ENCODE results near the gene NME7.
"Not testable (repeated sequence)": the region's sequence is repeated elsewhere in the genome, so short reads cannot be mapped to it uniquely, and the experiment has no call there.

The NME7 gene

GRCh38 chr1:169340882-169341281 lies 26.7 kb downstream of the NME7 start:
- DNase-seq = no peak

DNA sequence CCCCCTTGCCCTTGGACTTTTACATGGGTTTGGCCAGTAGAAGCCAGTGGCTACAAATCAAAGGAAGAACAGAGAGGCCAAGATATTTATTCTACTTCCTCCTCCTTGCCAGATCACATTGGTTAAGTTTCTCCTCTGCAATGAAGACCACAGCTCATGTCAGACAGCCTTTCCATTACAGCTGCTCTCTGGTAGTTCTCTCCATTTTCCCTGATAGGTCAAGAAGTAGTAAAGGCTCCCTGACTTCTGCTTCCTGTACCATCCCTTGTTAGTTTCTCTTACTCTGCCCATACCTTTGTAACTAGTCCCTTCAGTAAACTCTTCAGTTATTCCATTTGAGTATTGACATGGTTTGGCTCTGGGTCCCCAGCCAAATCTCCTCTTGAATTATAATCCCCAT lies 27.8 kb downstream of the NME7 start:
- no peak for DNase-seq

DNA sequence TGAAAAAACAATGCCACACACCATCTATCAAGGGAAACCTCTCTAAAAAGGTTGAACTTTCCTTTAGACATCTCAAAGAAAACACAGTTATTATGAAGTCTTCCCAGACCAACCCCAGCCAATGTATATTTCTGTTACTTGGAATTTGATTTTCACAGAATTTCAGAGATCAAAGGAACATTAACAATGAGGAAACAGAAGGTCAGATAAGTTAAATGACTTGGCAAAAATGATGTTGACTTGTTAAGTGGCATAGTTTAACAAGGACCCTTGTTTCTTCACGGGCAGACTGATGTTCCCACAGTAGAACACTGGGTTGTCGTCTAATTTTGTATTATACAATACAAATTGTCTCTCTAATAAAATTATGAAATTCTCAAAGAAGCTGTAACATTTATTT lies 29.0 kb downstream of the NME7 start:
- DNase-seq = no peak

DNA sequence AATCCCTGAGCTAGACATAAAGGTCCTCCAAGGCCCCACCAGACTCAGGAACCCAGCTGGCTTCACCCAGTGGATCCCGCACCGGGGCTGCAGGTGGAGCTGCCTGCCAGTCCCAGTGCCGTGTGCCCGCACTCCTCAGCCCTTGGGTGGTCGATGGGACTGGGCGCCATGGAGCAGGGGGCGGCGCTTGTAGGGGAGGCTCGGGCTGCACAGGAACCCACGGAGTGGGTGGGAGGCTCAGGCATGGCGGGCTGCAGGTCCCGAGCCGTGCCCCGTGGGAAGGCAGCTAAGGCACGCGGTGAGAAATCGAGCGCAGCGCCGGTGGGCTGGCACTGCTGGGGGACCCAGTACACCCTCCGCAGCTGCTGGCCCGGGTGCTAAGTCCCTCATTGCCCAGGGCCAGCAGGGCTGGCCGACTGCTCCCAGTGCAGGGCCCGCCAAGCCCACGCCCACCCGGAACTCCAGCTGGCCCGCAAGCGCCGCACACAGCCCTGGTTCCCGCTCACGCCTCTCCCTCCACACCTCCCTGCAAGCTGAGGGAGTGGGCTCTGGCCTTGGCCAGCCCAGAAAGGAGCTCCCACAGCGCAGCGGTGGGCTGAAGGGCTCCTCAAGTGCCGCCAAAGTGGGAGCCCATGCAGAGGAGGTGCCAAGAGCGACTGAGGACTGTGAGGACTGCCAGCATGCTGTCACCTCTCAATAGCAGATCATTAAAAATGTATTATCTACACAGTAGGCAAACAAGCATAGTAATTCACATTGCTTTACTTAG lies 30.5 kb downstream of the NME7 start:
- not testable (repeated sequence) for DNase-seq

DNA sequence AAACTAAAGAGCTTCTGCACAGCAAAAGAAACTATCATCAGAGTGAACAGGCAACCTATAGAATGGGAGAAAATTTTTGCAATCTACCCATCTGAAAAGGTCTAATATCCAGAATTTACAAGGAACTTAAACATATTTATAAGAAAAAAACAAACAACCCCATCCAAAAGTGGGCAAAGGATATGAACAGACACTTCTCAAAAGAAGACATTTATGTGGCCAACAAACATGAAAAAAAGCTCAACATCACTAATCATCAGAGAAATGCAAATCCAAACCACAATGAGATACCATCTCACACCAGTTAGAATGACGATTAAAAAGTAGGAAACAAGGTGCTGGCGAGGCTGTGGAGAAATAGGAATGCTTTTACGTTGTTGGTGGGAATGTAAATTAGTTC lies 32.9 kb downstream of the NME7 start:
- DNase-seq = not testable (repeated sequence)

GRCh38 chr1:169330927-169331326 lies 36.7 kb downstream of the NME7 start:
- no peak for DNase-seq

DNA sequence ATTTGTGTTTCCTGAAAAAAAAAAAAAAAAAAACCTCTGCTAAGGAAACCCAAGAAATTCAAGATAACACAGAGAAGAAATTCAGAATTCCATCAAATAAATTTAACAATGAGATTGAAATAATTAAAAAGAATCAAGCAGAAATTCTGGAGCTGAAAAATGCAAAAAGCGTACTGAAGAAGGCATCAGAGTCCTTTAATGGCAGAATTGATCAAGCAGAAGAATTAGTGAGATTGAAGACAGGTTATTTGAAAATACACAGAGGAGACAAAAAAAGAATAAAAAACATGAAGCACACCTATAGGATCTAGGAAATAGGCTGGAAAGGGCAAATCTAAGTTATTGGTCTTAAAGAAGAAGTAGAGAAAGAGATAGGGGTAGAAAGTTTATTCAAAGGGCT lies 38.2 kb downstream of the NME7 start:
- DNase-seq = no peak

- DNase-seq = no peak
Measured at GRCh38 chr1:169327875-169328274, 39.7 kb downstream of the NME7 start.

DNA sequence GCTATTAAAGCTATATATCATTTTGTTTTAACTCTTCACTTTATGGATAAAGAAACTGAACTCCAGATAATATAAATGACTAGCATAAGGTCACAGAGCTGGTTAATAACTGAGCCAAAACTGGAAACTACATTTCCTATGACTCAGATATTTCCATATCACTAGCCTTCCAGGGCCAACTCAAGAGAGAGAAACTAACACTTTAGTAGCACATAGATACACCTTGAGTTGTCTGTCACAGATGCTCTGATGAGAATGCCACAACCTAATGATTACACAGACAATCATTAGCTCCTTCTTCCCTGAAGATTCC lies 40.7 kb downstream of the NME7 start:
- DNase-seq = no peak

- DNase-seq = no peak
Measured at GRCh38 chr1:169326261-169326955, 41.2 kb downstream of the NME7 start.

DNA sequence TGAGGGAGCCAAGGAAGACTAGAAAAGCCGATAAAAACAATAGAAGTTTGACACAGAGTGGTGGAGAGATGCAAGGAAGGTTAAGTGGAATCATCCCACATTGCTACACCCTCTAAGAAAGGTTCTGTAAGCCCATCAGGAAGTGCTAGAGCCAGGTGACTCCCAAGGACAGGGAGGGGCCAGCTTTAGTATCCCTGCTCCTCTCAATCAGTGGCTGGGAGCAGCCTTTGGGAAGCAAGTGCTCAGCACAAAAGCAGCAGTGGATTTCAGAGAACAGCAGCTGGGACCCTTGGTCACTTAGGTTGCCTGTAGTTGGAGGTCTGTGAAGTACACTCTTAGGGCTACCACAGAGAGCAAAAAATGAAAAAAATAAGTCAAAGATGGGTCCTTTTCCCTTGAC lies 42.5 kb downstream of the NME7 start:
- no peak for DNase-seq

DNA sequence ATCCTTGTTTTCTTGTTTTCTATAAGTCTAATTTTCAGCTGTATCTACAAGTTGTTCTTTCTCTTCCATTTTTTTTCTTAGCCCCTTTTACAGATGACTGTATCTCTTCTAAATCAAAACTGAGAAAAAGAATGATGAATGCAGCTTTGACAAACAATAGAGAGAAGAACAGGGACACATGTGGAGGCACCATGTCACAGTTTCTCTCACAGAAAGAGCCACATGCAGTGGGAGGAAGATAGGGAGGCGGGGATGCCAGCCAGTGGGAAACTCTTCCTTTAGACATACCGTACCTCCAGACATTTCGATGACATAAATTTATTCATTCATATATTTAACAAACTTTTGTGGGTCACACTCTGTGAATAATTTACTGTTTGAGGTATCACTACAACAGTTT lies 45.5 kb downstream of the NME7 start:
- no peak for DNase-seq

- no peak for DNase-seq
Measured at GRCh38 chr1:169321539-169321938, 46.1 kb downstream of the NME7 start.

DNA sequence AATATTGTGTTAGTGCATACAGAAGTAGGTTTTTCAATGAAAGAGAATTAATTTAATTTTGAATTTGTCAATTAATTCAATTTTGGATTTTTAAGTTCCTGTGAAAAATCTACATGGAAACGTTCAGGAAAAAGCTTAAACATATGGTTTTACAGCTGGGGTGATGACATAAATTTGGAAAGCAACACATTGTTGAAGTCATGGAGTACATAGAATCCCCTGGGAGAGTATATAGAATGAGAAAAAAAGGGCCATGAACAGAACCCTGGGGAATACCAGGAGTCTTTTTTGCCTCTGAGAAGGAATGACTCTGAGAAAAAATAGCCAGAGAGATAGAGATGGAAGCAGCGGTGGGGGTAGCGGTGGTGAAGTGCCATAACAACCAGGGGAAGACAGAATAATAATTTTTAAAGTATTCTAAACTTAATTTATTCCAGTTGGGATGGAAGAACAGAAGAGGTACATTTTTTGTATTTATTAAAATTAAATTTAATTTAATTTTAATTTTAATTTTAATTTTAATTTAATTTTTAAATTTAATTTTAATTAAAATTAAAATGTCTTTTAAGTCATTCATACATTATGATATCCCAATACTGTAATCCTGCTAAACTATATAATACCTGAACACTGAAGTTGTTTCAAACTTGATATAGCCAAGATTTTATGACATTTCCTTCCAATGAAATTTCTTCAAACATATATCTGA lies 48.9 kb downstream of the NME7 start:
- DNase-seq = no peak

- DNase-seq = no peak
Measured at GRCh38 chr1:169316556-169316955, 51.0 kb downstream of the NME7 start.

DNA sequence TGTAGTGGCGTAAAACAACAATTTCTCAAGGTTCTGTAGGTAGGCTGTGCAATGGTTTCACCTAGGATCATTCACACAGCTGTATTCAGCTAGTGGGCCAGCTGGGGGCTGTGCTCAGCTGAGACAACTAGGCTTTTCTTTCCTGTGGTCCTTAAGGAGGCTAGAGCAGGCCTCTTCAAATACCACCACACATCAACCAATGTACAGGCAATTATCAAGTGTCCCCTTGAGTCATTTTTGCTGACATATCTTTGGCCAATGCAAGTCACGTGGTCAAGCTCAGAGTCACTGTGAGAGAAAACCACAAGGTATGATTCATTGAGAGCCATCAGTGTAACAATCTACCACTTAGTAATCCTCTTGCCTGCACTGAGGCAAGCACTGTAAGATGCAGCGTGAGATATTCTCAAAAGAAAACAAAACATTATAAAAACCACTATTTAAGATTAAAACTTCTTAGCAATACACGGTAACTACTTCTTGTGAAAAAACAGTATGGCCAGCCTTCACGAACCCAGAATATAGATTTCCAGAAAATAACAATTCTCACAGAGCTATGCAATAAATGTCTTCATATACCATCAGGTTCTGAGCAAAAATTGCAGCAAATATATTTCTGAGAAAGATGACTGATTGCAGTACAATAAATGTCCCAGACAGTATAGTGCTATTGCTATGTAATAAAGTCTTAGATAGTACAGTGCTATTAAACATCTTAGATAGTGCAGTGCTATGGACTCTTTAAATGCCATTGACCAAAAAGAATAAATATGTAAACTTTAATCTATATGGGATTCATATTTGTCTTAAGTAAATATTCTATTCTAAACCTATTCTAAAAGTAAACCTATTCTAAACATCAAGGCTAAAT lies 55.3 kb downstream of the NME7 start:
- DNase-seq = peak; percentile 17 to 28

DNA sequence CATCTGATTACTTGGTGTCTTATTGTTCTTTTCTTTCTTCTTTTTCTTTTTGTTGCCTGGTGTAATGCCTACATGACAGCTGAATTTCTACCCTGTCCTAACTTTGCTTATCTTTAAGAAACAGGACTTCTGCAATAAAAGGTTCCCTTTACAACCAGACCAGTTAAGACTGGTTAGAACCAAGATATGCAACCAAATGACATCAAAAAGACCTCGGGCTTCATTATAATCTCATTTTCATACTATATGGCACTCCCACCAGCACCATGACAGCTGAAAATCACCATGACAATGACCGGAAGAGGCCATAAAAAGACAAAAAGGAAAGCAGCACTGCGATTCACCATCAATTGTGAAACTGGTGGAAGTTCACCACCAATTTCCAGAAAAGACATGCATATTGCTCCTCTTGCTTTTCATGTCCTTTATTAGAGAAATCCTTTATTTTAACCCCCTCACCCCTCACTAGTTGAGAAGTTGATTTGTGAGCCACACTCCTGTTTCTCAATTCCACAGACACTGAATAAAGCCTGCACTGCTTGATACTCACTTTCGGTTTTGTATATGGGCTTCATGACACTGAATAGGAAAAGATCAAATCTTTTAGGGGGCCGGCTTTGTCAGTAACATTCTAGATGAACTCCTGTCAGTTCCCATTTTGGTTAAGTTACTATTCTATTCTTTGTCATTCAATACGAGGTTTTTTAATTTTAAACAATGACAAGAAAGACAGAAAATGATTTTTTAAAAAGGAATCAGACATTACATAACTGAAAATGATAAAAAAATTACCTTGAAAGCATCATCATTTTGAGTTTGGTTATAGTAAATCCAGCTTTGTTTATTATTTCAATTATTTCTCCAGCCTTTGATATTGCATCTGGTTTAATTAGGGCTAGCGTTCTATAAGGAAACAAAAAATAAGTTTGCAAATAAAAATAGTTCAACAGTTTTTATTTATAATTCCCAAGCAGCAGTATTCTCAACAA lies 58.1 kb downstream of the NME7 start:
- DNase-seq = no peak

DNA sequence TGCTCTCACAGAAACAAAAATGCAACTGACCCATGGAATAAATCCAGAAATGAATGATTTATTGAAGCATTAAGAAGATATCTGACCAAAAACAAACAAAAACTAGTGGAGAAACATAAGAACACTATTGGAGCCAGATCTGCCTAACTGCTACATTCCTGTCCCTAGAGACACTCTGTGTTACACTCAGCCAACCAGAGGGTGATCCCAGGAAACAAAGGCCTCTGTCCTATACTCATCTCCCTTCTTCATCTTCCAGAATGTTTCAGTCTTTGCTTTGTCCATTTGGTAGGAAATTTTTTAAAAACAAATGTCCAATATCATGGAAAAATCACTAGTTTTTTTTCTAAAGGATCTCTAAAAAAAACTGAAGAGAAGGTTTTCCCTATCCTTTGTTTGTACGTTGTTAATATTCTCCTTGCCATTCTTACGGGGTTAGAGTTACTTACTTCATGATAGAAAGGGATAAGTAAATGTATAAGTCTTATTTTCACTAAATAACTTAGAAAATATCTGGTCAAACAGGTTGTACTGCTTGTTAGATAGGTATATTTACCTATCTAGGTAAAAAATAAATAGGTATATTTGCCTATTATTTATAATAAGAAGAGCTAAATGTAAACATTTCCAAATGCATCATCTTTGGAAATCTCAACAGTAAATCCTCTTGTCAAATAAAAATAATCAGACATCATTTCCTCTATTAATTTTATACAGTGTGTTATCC lies 59.1 kb downstream of the NME7 start:
- no peak for DNase-seq

GRCh38 chr1:169307176-169307575 lies 60.4 kb downstream of the NME7 start:
- DNase-seq = no peak

- DNase-seq = no peak
Measured at GRCh38 chr1:169305948-169306347, 61.6 kb downstream of the NME7 start.

DNA sequence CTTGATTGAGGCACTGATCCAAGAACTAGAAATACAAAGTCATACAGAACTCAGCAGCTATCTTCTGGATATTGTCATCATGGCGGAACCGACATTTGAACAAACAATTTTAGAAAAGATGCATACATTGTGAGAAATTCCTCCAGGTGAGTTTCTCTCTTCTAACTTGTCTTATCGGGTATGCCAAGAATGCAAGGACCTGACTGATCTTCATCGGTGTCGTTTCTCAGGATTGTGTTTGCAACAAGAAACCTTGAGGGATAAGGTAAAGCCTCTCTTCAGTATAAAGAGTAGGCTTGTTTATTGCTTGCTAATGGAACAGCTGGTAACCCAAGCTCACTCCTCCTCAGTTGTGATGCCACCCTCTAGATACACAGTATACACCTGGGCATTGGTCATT lies 62.2 kb downstream of the NME7 start:
- no peak for DNase-seq

Data from activated CD4-positive, alpha-beta T cell treated with anti-CD3 and anti-CD28 coated beads, Interleukin-2, amount 50 U/mL, for 48 hours (primary cell).